GDM1 (cell line): Measurements from ENCODE around the gene EIF2A.
"Not testable (repeated sequence)": the region's sequence is repeated elsewhere in the genome, so short reads cannot be mapped to it uniquely, and the experiment has no call there.

ENCODE experiments used
- DNase-seq: peaks from one replicate; lab custom pipeline; 2025; lab: John Stamatoyannopoulos, UW

Gene EIF2A

DNA sequence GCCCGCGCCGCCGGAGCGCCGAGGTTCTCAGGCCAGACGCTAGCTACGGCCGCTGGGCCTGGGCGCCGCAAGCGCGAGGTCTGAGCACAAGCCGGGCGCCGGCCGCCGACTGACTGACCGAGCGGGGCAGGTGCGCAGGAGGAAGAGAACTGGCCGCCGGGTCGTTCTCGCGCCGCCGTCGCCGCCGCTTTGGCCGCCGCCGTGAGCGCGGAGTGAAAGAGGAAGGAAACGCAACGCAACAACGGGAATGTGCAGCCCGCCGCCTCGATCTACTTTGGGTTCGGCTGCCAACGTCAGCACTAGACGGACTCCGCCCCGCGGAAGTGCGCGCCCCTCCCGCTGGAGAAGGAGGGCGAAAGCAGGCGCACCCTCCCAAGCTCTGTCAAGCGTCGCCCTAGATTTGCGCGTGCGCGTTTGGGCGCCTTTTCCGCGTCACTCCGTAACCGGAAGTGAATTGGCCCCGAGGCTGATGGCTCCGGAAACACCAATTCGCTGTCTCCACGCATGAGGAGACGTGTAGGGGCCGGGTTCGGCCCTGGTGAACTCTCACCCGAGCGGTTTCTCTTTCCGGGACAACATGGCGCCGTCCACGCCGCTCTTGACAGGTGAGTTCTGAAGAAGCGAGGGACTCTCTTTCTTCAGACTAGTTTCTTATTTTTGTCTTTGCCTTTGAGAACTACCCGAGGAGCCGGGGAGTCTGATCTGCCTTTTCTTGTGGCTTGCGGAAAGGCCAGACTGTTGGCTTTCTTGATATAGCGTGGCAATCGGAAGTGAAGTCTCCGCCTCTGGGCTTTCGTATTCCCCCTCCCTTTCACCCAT, at the start of gene EIF2A, which contains the start of gene SERP1:
TSS of gene EIF2A (plus strand) at position 562 of the 819 bp plus-strand sequence. CDS start at position 578, 16 bp downstream.
TSS of gene SERP1 (minus strand) at position 271 of the 819 bp plus-strand sequence. CDS start 361 bp downstream, outside the sequence.
- peak; percentile 99 for DNase-seq

DNA sequence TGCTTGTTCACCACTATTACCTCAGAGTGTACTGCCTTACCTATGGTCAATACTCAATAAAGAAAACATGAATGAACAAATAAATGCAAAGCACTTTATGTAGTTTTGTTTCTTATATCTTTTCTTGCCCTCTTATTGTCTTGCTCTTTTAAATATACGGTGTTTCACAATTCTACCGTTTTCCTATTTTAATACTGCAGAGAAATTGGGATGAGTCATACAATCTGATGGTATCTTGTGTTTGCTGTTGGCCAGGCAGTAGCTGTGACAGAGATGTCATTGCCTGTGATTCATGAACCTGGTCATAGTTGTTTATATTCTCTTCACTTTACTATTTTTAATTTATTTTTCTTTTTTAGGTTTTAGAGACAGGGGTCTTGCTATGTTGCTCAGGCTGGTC, 48.6 kb upstream of the EIF2A start:
- DNase-seq: no peak

- not testable (repeated sequence) for DNase-seq
These were observed 45.6 kb upstream of the EIF2A start for GRCh38 chr3:150500960-150501359.

DNA sequence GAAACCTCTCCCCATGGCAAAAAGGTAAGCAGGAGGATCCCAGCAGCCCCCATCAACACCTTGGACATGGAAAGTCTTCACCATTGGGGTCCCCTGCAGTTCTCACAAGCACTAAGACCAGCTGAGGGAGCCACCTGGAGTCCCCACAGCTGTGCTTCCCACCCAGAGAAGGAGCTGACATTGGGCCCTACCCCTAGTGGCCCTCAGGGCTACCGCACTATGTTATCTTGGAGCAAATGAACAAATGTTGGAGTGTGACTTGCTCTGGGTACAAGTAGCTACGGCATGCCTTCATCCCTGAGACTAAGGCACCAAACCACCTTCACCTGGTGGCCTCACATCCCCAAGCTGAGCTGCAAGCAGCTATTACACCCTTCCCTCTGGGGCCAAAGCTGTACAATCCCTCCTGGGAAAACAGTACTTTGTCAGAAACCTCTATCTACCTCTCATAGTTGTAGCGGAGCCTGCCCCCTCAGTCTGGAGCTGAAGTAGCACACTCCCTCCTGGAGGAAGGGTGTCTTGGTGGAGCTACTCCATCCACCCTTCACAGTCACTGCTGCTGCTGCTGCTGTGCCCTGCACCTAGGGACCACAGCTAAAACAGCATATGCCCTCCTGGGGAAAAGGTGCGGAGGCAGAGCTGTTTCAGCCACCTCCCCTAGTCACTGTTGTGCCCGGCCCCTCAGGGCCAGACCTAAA, 43.0 kb upstream of the EIF2A start:
- no peak for DNase-seq

GRCh38 chr3:150504483-150504882, 42.1 kb upstream of the EIF2A start:
- no peak for DNase-seq

- no peak for DNase-seq
These were observed 38.2 kb upstream of the EIF2A start for GRCh38 chr3:150508401-150508800.

- DNase-seq: no peak
These were observed 36.8 kb upstream of the EIF2A start for GRCh38 chr3:150509780-150510179.

DNA sequence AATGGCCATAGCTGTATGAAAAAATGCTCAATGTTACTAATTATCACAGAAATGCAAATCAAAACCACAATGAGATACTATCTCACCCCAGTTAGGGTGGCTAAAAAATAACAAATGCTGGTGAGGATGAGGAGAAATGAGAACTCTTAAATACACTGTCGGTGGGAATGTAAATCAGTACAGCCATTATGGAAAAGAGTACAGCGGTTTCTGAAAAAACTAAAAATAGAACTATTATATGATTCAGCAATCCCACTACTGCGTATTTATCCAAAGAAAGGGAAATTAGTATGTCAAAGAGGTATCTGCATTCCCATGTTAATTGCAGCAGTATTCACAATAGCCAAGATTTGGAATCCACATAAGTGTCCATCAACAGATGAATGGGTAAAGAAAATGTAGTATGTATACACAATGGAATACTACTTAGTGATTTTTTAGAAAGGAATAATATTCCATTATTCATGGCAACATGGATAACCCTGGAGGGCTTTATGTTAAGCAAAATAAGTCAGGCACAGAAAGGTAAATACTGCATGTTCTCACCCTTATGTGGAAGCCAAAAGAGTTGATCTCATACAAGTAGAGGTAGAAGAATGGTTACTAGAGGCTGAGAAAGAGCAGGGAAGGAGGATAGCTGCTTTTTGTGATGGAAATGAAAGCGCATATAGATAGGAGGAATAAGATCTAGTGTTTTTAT, 35.3 kb upstream of the EIF2A start:
- no peak for DNase-seq

DNA sequence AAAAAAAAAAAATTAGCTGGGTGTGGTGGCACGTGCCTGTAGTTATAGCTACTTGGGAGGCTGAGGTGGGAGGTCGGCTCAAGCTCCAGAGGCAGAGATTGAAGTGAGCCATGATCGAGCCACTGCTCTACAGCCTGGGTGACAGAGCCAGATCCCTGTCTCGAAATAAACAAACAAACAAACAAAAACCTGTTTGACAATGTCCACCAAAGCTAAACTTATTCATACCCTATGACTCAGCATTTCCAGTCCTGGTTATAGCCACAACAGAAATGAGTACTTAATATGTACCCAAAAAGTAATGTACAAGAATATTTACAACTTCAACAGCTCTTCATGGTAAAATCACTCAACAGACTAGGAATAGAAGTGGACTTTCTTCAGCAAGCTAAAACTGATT, 31.4 kb upstream of the EIF2A start:
- DNase-seq: no peak

DNA sequence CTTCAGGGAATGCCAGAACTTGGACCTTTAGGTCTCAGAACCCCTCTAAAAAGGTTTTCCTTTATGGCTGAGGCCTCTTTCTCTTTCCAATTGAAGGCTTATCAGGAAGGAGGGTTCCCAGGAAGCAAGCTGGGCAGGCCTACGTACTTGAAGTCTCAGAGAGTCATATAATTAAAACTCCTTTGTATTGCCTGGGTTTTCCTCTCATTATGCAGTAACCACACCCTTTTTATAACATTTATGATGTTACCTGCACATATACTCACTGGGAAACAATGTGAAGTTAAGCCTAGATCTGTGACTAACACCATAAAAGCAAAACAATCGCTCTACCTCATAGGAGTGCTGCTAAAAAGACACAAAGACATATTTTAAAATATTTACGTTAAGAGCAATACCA, 27.6 kb upstream of the EIF2A start:
- DNase-seq: no peak

DNA sequence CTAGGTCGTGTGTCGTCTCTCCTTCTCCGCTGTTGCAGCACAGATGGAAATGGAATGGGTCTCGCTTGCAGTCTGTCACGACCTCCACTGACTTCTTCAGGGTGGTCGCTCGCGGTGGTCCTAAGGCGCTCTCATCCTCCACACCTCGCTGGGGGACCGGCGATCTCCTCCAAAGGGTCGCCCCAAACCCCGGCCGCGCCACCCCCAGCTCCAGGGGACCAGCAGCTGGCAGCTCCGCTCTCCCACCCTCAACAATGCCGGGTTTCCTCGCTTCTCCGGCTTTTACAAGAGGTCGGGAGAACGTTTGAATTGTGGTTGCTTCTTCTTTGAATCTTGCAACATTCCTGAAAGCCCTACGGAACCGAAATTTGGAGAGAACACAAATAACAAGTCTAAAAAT, 26.2 kb upstream of the EIF2A start:
- no peak for DNase-seq

GRCh38 chr3:150521463-150521862, 25.1 kb upstream of the EIF2A start:
- DNase-seq: no peak

- no peak for DNase-seq
These were observed 23.0 kb upstream of the EIF2A start for GRCh38 chr3:150523538-150523937.

DNA sequence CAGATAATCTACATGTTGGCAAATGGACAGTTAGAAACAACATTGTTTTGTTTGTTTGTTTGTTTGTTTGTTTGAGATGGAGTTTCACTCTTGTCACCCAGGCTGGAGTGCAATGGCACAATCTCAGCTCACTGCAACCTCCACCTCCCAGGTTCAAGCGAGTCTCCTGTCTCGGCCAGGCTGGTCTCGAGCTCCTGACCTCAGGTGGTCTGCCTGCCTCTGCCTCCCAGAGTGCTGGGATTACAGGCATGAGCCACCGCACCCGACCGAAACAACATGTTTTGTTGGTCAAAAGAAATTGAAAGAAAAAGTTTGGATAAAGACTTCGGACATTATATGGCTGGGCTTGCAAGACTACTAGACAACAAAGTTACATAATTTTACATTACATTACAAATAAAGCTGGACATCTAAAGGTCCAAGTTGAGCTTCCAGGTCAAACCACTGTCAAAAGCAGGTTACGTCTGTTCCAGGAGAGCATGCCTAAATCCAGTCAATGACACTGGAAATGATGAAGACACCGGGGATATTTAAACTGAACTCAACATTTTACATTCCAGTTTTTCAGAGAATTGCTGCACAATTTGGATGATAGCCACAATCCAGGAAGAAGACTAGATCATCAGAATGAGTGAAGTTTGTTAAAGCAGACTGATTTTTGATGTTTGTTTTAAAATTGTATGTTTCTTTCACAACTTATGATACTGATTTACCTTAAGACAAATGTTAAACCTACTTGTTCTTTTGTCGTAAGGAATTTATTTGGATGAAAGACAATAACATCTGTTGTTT, 18.9 kb upstream of the EIF2A start:
- DNase-seq: no peak

- no peak for DNase-seq
These were observed 18.2 kb upstream of the EIF2A start for GRCh38 chr3:150528354-150528797.

DNA sequence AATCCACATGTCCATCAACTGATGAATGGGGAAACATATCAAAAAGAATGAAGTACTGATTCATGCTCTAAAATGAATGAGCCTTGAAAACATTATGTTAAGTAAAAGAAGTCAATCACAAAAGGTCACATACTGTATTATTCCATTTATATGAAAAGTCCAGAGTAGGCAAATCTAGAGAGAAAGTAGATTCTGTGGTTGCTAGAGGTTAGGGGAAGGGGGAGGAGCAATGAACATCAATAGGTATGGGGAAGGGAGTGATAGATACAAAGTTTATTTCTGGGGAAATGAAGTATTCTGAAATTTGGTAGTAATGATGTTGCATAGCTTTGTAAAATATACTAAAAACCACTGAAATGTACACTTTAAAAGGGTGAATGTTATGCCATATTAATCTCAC, 14.8 kb upstream of the EIF2A start:
- DNase-seq: no peak

DNA sequence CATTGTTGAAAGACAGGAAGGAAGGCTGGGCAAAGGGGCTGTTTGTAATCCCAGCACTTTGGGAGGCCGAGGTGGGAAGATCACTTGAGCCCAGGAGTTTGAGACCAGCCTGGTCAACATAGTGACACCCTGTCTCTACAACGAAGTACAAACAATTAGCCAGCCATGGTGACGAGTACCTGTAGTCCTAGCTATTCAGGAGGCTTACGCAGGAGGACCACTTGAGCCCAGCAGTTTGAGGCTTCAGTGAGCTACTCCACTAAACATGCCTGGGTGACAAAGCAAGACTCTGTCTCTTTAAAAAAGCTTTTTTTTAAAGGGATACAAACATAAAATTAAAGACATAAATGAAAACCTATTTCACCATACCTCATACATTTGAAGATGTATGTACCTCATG, 11.4 kb upstream of the EIF2A start:
- DNase-seq: no peak

DNA sequence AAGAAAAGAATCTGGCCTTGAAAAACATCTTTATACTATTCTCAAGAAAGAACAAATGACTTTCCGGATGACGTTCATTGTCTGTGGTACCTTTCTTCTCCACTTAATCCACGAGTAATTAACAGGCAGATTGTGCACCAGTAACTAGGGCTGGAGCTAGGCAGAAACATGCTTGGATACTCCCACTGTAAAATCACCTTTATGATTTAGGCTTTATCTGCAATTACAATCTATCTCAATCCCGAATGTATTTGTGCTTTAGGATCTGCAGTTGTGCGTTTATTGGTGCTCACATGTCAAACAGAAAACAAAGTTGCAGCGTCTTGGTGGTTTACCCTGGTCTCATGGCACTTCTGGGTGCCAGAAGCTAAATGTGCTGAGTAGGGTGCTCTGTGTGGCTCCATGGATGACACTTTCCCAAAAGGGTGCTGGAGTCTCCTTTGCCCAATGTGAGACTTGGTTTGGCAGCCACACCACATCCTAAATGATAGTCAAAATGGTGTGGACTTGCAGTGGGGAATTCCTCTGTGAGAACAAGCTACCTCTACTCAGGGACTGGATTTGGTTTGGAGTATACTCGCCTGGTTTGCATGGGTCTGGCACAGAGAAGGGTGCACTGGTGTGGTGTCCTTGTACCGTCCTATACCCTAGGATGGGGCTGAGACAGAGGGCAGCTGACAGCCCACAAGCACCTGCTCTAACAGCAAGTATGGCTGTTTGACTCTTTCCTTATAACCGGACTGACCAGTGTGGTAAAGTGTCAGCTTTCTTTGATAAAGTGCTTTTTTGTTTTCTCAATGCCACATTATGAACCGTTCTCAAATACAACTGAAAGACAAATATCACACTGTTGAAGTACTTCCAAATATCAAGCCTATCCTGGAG, 8.0 kb upstream of the EIF2A start:
- no peak for DNase-seq

DNA sequence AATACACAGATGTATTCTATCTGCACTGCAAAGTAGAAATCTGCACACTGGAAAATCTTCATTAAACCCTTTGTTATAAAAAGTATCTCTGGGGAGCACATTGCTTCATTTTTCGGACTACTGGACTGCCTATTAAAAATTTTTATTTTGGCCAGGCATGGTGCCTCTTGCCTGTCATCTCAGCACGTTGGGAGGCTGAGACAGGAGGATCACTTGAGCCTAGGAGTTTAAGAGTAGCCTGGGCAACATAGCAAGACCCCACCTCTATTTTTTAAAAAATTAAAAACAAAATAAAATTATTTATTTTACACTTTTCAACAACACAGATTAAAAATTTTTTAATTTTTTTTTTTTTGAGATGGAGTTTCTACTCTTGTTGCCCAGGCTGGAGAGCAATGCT, 6.3 kb upstream of the EIF2A start:
- DNase-seq: no peak

- no peak for DNase-seq
These were observed 5.6 kb upstream of the EIF2A start for GRCh38 chr3:150540991-150541390.

DNA sequence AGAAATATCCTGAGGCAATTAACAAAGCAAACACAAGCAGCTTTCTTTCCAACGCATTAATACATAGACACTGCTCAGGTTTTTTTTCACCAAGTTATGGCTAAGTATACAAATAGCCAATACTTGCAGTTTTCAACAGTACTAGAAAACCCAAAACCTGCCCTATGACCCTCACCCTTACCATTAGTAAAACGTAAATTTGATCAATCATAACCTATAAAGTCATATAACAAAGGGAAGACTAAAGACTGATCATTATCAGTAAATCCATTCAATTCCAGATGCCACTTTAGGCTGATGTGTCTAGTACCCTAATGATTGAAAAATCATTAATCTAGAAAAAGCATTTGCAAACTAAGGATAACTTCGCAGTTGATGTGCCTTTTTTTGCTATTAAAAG, 3.5 kb upstream of the EIF2A start:
- DNase-seq: no peak
